HG02852 (cell line): Measurements from ENCODE around the gene ANAPC13.

ENCODE experiments used
- ATAC-seq: cut with Tn5 transposase; IDR thresholded peaks from one replicate; pipeline ENCODE4 v1.9.1; 2021; ENCODE audit warnings: mild to moderate bottlenecking, moderate library complexity; ENCODE audit not compliant: unreplicated experiment

Gene ANAPC13

GRCh38 chr3:134483195-134483900, 2.4 kb downstream of the ANAPC13 start:
- ATAC-seq, result no peak

DNA sequence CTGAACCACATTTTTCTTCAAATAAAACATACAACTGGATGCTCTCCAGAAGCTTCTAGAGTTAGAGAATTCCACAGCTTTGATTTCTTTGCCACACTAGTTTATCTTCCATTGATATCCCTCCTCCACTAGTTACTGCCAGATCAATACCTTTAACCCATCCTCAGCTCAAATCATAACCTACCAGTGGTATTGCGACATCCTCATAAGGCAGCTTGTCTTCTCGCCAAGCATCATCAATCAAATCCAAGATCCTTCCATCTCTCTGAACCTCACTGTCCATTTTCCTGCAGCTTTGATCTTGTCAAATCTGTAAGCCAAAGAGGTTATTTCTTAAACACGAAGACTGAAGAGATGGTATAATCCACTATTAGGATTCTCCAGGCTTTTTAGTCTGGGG, 3.2 kb downstream of the ANAPC13 start:
- ATAC-seq, result no peak

GRCh38 chr3:134481166-134481565, 4.6 kb downstream of the ANAPC13 start:
- ATAC-seq, result no peak

DNA sequence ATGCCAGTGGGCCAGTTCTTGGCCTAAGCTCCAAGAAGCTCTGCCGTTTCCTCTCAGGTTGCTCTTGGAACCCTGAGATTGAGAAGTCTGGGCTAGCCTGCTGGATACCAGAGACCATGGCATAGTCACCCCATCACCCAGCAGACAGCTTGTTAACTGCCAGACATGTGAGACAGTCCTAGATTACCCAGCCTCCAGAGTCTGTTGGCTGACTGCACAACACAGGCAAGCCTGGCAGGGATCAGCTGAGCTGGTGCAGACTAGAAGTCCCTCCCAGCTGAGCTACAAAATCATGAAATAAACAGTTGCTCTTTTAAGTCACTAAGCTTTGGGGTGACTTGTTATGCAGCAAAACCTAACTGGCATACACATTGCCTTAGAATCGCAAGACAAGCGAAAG, 5.2 kb downstream of the ANAPC13 start:
- ATAC-seq, result no peak

DNA sequence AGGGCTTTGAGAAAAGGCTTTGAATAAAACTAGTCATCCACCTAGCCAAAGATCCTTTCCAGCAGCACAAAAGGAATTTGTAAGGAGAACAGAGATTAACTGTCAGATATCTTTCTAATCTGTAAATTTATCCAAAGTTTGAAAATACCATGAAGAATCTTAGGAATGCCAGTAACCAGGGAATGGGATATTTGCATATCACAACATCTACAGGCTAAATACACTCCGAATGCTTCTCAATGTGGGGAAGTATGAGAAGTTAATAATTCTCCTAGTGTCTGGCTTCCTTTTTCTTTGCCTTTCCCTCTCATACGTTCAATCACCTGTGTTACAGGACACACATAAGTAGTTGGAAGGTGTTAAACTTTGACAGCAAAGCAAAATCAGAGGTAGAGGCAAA, 7.8 kb downstream of the ANAPC13 start:
- no peak for ATAC-seq

GRCh38 chr3:134477002-134477401, 8.8 kb downstream of the ANAPC13 start:
- no peak for ATAC-seq

DNA sequence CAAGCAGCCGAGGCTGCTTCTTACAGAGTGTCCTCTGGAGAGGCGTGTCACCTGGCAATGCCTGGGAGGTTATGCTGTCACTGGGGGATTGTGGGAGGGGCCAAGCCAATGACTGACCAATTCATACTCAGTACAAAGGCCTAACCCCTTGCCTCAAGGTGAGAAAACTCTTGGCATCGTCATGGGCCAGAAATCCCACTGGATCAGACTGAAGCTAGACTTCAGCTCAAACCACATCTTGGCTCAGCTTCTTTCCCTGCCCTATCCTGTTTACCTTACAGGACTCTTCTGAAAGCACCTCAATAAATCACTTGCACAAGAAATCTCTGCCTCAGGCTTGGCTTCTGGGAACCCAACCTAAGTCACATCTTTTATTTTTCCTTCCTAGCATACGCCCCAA, 9.5 kb downstream of the ANAPC13 start:
- ATAC-seq, result no peak

DNA sequence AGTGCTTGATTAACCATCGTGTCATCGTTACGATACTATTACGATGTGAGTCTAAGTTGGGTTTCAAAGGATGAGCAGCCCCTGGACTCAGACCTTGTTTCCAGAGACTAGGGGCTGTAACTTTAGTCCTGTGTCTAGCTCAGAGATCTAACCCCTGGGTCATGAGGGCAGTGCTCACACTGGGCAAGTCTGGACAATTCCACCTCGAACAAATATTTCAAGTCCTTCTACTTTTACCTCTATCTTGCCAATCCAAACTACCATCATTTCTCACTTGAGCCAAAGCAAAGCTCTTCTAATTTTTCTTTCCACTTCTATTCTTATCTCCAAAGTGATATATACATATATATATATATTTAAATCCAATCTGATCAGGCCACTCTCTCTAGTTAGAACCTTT, 10.8 kb downstream of the ANAPC13 start:
- ATAC-seq, result no peak

- ATAC-seq, result no peak
Measured at GRCh38 chr3:134473868-134474546, 11.8 kb downstream of the ANAPC13 start.

- ATAC-seq, result no peak
Measured at GRCh38 chr3:134472831-134473230, 13.0 kb downstream of the ANAPC13 start.

GRCh38 chr3:134471521-134472193, 14.1 kb downstream of the ANAPC13 start:
- ATAC-seq, result no peak

- ATAC-seq, result no peak
Measured at GRCh38 chr3:134468519-134468918, 17.3 kb downstream of the ANAPC13 start.

DNA sequence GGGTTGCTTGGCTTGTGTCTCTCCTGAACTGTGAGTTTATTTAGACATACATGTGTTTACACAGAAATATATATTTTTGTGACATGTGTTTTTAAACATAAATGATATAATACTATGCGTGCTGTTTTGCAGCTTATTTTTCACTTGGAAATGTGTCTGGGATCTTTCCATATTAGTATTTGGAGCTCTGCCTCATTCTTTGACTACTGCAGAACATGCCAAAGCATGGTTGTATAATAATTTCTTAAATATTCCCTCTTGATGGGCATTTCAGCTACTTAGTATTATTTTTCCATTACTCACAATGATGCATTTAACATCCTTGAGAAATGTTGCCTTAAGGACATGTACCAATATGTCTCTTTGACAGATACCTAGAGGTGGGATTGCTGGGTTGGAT, 19.5 kb downstream of the ANAPC13 start:
- no peak for ATAC-seq

GRCh38 chr3:134464689-134465365, 21.0 kb downstream of the ANAPC13 start:
- no peak for ATAC-seq

DNA sequence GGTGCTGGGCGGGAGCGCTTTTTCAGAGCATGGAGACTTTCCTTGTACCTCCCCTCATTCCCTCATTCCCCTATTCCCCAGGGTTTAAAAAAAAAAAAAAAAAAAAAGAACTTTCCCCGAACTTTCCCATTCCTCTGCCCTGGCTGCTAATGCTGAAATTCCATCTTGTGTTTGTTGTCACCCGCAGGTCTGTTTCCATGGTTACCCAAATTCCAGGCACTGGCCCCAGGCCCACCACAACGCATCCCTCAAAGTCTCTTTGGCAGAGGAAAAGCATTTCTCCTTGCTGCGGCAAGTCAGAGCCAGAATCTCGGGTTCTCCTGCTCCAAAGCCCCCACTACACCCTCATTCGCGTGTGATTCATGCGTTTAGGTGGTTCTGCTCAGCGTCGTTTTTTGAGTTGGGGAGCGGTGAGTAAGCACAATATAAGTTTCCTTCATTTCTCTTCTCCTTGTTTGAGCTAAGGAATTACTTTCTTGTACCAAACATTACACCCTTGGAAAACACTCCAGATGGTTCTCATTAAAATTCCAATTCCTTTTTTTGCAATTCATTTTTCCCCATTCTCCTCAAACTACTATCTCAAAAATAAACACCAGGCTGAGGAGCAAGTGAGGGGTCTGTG, 21.6 kb downstream of the ANAPC13 start:
- no peak for ATAC-seq

GRCh38 chr3:134463676-134464063, 22.1 kb downstream of the ANAPC13 start:
- no peak for ATAC-seq

GRCh38 chr3:134462331-134462941, 23.3 kb downstream of the ANAPC13 start:
- ATAC-seq, result no peak

DNA sequence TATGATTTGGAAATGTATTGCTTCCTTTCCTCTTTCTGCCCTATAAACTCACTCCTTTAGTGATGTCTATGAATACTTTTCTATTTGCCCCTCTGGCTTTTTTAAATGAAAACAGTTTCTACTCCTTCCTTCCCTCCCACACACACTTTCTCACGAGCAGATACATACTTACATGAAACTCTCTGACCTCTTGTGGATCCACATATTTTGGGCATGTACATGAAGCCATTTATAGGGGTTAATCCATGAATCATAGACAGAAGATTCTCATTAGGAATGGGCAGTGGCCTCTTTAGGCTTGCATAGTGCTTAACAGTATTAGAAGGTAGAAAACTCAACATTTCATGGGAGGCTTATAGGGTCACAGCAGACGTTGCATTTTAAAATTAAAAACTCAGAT, 24.8 kb downstream of the ANAPC13 start:
- ATAC-seq, result no peak

- ATAC-seq, result no peak
Measured at GRCh38 chr3:134459562-134459961, 26.2 kb downstream of the ANAPC13 start.

- no peak for ATAC-seq
Measured at GRCh38 chr3:134458406-134458945, 27.3 kb downstream of the ANAPC13 start.
